Measurements from ENCODE around the gene KCNIP4. TPM values are rescaled to one million over a fixed set of nuclear protein-coding genes. Genes with fewer than 3 reads are reported as not detected.

KCNIP4 gene
- total and polyA plus RNA-seq, 2 donors (not counting 1 experiment from before 2014, with no cell fraction given), result not detected

DNA sequence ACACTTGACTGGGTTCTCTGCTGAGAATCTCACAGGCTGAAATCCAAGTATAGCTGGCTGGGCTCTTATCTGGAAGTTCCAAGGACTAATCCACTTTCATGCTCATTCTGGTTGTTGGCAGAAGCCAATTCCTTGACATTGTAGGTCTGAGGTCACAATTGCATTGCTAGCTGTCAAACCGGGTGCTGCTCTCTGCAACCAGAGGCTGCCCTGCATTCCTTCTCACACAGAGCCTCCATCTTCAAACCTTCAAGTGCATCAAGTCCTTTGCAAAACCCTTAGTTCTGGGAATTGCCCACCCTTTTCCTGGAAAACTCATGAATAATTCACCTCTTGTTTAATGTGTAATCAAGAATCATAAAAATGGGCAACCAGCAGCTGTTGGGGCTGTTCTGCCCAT is 404.2 kb downstream of the KCNIP4 start:
- Histone ChIP-seq H2AFZ (ENCODE audit: insufficient read depth, low read depth, low read length, poor library complexity, severe bottlenecking) (no peak overlapping the region), H3K4me3 (ENCODE audit: control extremely low read depth in 1 of 5, extremely low read depth in 1 of 5, insufficient read depth in 1 of 5, low read depth in 2 of 5, low read length in 4 of 5) (no peak overlapping the region), H3K4me1 (ENCODE audit: control insufficient read depth in 2 of 2, insufficient read depth in 2 of 2, low read length in 2 of 2) (no peaks in the 10 kb centered on the region), H3K9me3 (ENCODE audit: control extremely low read depth in 1 of 3, control insufficient read depth in 2 of 3, insufficient read depth in 1 of 3, low read length in 2 of 3) (no peaks in the 10 kb centered on the region), H3K4me2 (replicated peaks; ENCODE audit: low read depth, low read length, poor library complexity, severe bottlenecking) (no peak overlapping the region), H3K27ac (ENCODE audit: low read length in 2 of 2) (no peak overlapping the region), H3K9ac (ENCODE audit: low read length) (no peak overlapping the region), H3K79me2 (ENCODE audit: control insufficient read depth, insufficient read depth, low read length) (no peaks in the 10 kb centered on the region), H3K27me3 (replicated peaks in 1 of 4; ENCODE audit: control extremely low read depth in 1 of 4, control insufficient read depth in 3 of 4, insufficient read depth in 4 of 4, low read length in 3 of 4) (no peaks in the 10 kb centered on the region), H4K20me1 (ENCODE audit: control insufficient read depth, insufficient read depth, low read length, poor library complexity, severe bottlenecking) (no peaks in the 10 kb centered on the region), H3K36me3 (replicated peaks in 1 of 2; ENCODE audit: control extremely low read depth in 1 of 2, control insufficient read depth in 1 of 2, extremely low read depth in 1 of 2, insufficient read depth in 2 of 2, low read length in 1 of 2) (no peaks in the 10 kb centered on the region)
- ATAC-seq (ENCODE audit: low read depth) (no peak), DNase-seq (no peak)
- Mint-ChIP-seq H3K27ac (no peak overlapping the region), H3K4me1 (no peaks in the 10 kb centered on the region), H3K27me3 (no peaks in the 10 kb centered on the region), H3K9me3 (ENCODE audit: insufficient read depth) (no peaks in the 10 kb centered on the region), H3K4me3 (no peak overlapping the region)
- ChIA-PET POLR2A (no interaction called here), CTCF (no interaction called here)
- intact Hi-C loops (cut with micrococcal nuclease), result no loop called here
- no peak for TF ChIP-seq EZH2 (IDR thresholded peaks at IDR 0.05; ENCODE audit: borderline replicate concordance, insufficient read depth, low read depth, low read length, poor library complexity, severe bottlenecking)
- no peak for TF ChIP-seq CTCF (IDR thresholded peaks at IDR 0.05)
- 40% methylated on average over 1 of the region's 1 CpG for WGBS (ENCODE audit: insufficient coverage)

- CTCF ChIA-PET, result no interaction called here
- WGBS (ENCODE audit: insufficient coverage), result 80% methylated on average over 1 of the region's 3 CpGs
- no peak overlapping the region for H3K4me2 ChIP-seq (replicated peaks; ENCODE audit: low read depth, low read length, poor library complexity, severe bottlenecking)
- H3K9me3 Mint-ChIP-seq (ENCODE audit: insufficient read depth), result no peaks in the 10 kb centered on the region
- DNase-seq (no peak), ATAC-seq (ENCODE audit: low read depth) (no peak)
- H3K4me1 Mint-ChIP-seq, result no peaks in the 10 kb centered on the region
- no peak overlapping the region for H3K9ac ChIP-seq (ENCODE audit: low read length)
- H4K20me1 ChIP-seq (ENCODE audit: control insufficient read depth, insufficient read depth, low read length, poor library complexity, severe bottlenecking), result no peaks in the 10 kb centered on the region
- H3K4me1 ChIP-seq (ENCODE audit: control insufficient read depth in 2 of 2, insufficient read depth in 2 of 2, low read length in 2 of 2), result no peaks in the 10 kb centered on the region
- POLR2A ChIA-PET, result no interaction called here
- H2AFZ ChIP-seq (ENCODE audit: insufficient read depth, low read depth, low read length, poor library complexity, severe bottlenecking), result no peak overlapping the region
- H3K27me3 ChIP-seq (replicated peaks in 1 of 4; ENCODE audit: control extremely low read depth in 1 of 4, control insufficient read depth in 3 of 4, insufficient read depth in 4 of 4, low read length in 3 of 4), result no peaks in the 10 kb centered on the region
- TF ChIP-seq EZH2 (IDR thresholded peaks at IDR 0.05; ENCODE audit: borderline replicate concordance, insufficient read depth, low read depth, low read length, poor library complexity, severe bottlenecking) (no peak), CTCF (IDR thresholded peaks at IDR 0.05) (no peak)
- H3K27me3 Mint-ChIP-seq, result no peaks in the 10 kb centered on the region
- no peaks in the 10 kb centered on the region for H3K36me3 ChIP-seq (replicated peaks in 1 of 2; ENCODE audit: control extremely low read depth in 1 of 2, control insufficient read depth in 1 of 2, extremely low read depth in 1 of 2, insufficient read depth in 2 of 2, low read length in 1 of 2)
- no peak overlapping the region for H3K4me3 ChIP-seq (ENCODE audit: control extremely low read depth in 1 of 5, extremely low read depth in 1 of 5, insufficient read depth in 1 of 5, low read depth in 2 of 5, low read length in 4 of 5)
- H3K4me3 Mint-ChIP-seq, result no peak overlapping the region
- H3K79me2 ChIP-seq (ENCODE audit: control insufficient read depth, insufficient read depth, low read length), result no peaks in the 10 kb centered on the region
- no peak overlapping the region for H3K27ac Mint-ChIP-seq
- no peak overlapping the region for H3K27ac ChIP-seq (ENCODE audit: low read length in 2 of 2)
- intact Hi-C loops (cut with micrococcal nuclease), result no loop called here
- no peaks in the 10 kb centered on the region for H3K9me3 ChIP-seq (ENCODE audit: control extremely low read depth in 1 of 3, control insufficient read depth in 2 of 3, insufficient read depth in 1 of 3, low read length in 2 of 3)
Observed at GRCh38 chr4:21543514-21543913, 405.1 kb downstream of the KCNIP4 start.
